GM08714 (cell line): ENCODE data around the gene TAX1BP1.
"Not testable (repeated sequence)": the region's sequence is repeated elsewhere in the genome, so short reads cannot be mapped to it uniquely, and the experiment has no call there.

Source experiments
- H3K4me3 ChIP-seq: fragments of 200-500 bp; sonication (Bioruptor generic); 2 replicates; pipeline ENCODE4 v1.5.1; 2014; ENCODE audit warnings: mild to moderate bottlenecking, low read length, inconsistent platforms
- ZNF274 ChIP-seq: IDR thresholded peaks from 2 replicates; pipeline ENCODE4 v1.6.1; 2012; ENCODE audit warnings: mild to moderate bottlenecking, low read depth, low read length

TAX1BP1 gene

DNA sequence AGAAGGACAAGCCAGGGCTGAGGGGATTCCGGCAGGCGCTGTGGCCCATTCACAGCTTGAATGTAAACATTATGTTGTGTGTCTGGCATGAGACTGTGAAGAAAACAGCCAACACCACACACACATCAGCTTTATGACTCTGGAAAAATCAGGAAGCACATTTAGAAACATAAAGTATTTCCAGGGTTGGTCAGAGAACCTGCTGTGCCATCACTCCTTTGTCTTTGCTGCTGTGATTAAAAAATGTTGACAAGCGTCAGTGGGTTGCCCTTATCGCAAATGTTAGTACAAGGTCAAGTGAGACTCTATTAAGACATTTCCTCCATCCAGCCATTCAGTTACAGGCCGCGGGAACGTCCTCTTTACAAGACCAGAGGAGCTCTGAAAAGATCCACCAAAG lies 95.4 kb downstream of the TAX1BP1 start:
- H3K4me3 ChIP-seq: no peak overlapping the region
- TF ChIP-seq ZNF274: no peak

- no peak for TF ChIP-seq ZNF274
- H3K4me3 ChIP-seq: no peak overlapping the region
These were observed 96.6 kb downstream of the TAX1BP1 start for GRCh38 chr7:27836536-27836935.

DNA sequence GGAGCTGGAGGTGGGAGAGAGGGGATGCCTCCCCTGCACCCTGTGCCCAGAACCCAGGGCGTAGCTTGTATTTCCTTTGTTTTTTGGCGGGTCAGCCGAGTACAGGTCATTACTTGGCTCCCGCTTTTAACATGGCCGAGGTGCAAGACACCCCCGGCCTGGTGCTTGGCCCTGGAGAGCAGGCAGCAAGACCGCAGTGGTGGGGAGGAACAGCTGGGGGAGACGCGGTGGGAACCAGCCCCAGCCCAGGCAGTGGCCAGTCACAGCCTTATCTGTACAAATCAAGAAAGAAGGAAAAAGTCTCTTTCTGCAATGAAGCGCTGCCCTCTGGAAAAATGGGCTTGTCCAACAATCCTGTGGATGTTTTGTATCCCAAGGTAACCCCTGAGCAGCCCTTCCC lies 99.1 kb downstream of the TAX1BP1 start:
- TF ChIP-seq ZNF274: no peak

GRCh38 chr7:27840313-27840712 lies 100.4 kb downstream of the TAX1BP1 start:
- no peak overlapping the region for H3K4me3 ChIP-seq
- TF ChIP-seq ZNF274: no peak

More for the DNA sequence above, 99.1 kb downstream of the TAX1BP1 start:
- H3K4me3 ChIP-seq: no peak overlapping the region

DNA sequence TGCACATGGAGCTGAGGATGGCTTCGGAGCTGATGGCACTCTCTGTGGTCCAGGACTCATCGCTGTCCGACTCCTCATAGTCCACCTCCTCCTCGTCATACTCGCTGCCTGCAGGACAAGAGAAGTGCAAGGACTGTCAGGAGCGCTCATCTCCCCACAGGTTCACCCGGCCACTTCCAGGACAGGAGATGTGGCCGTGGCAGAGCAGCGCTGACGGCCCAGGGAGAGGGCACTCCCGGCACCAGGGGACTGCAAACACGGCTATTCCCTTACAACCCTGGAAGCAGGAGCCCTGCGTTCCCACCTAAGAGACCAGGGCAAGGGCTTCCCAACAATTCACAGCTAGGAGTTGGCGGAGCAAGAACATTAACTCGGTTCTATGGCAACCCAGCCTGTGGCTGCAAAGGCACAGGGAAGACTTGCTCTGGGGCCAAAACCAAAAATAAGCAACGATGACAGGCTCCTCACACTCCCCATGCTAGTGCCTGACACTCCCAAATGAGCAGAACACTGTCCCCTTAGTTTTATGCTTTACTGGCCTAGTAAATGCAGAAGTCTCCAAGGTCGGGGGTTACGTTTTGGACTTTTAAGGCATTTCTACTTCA lies 100.9 kb downstream of the TAX1BP1 start:
- no peak overlapping the region for H3K4me3 ChIP-seq
- TF ChIP-seq ZNF274: no peak

DNA sequence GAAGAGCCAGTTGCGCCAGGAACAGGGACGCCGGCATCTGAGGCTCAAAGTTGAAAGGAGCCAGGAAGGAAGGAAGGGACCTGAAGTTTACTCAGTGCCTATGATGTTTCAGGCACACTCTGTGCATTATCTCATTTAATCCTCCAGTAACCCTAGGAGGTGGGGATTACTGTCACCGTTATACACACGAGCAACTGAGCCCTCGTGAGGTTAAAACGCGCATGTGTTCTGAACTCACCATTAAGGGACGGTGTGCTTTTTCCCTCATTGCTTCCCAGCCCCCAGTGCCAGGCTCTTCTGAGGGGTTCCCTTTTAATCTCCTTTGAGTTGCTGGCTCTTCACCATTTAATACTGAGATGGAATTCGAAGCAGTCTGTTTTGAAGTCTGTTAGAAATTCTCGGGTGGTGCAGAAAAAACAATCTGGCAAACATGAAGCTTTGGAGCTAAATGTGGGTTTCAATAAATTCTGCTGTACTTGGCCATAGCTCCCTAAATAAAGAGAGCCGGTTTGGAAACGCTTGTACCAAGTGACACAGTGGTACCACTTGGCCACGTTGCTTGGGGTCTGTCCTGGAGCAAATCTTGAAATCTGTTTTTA lies 102.2 kb downstream of the TAX1BP1 start:
- no peak for TF ChIP-seq ZNF274
- H3K4me3 ChIP-seq: no peak overlapping the region

- H3K4me3 ChIP-seq: no peak overlapping the region
- TF ChIP-seq ZNF274: no peak
These were observed 102.9 kb downstream of the TAX1BP1 start for GRCh38 chr7:27842851-27843250.

- TF ChIP-seq ZNF274: no peak
- H3K4me3 ChIP-seq: no peak overlapping the region
These were observed 103.8 kb downstream of the TAX1BP1 start for GRCh38 chr7:27843584-27844305.

- TF ChIP-seq ZNF274: no peak
- H3K4me3 ChIP-seq: no peak overlapping the region
These were observed 106.4 kb downstream of the TAX1BP1 start for GRCh38 chr7:27846388-27846787.

DNA sequence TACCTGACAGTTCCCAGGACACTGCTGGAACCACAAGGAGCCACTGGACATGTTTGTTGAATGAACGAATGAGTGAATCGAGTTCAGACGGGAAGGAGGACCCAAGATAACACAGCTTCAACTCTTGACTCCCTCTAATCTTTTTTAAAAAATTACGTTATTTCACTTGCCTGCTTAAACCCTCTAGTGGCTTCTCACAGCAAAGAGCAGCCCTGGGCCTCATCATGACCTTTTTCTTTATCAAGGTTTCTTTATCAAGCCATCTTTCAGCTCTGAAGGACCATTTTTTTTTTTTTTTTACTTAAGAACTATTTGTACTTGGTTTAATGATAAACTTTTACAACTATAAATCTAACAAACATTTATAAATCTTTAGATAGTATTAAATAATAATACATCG lies 110.6 kb downstream of the TAX1BP1 start:
- H3K4me3 ChIP-seq: no peak overlapping the region
- no peak for TF ChIP-seq ZNF274

DNA sequence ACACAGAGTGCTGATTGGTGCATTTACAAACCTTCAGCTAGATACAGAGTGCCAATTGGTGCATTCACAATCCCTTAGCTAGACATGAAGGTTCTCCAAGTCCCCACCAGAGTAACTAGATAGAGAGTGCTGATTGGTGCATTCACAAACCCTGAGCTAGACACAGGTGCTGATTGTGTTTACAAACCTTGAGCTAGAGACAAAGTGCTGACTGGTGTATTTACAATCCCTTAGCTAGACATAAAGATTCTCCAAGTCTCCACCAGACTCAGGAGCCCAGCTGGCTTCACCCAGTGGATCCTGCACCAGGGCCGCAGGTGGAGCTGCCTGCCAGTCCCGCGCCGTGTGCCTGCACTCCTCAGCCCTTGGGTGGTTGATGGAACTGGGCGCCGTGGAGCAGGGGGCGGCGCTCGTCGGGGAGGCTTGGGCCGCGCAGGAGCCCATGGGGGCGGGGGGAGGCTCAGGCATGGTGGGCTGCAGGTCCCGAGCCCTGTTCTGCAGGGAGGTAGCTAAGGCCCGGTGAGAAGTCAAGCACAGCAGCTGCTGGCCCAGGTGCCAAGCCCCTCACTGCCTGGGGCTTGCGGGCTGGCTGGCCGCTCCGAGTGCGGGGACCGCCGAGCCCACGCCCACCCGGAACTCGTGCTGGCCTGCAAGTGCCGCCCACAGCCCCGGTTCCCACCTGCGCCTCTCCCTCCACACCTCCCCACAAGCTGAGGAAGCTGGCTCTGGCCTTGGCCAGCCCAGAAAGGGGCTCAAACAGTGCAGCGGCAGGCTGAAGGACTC lies 116.9 kb downstream of the TAX1BP1 start:
- not testable (repeated sequence) for H3K4me3 ChIP-seq

DNA sequence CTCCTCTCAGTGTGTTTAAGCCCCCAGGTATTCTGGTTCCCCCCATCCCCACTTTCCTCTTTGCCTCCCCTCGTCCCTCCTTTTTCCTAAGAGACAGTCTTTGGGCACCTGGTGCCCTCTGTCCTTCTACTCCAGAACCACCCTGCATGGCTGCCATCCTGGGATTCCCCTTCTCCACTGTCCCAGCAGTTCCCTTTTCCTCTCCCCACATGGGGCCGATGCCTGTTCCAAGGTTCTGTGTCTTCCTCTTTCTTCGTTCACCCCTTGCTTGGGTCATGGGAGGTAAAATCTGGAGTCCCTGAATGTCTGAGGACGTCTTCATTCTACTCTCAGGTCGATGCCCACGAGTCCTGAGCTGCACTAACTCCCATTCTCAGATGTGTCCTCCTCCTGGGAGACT lies 120.8 kb downstream of the TAX1BP1 start:
- no peak for TF ChIP-seq ZNF274

DNA sequence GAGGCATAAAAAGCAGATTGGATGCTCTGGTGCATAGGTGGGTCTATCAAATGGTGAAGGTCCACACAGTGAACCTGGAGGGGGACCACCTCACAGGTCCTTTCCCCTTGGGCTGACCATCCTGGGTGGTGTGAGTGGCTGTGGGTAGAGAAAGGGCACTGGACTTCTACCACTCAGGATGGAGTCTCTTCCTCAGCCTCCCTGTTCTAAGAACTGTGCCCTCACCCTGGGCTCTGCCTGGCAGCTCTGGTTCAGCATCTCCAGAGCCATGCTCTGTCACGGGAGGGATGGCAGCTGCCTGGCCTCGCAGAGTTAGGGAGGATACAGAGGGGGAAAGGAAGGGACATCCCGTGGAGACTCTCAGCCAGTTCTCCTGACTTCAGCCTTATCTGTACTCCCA lies 121.8 kb downstream of the TAX1BP1 start:
- no peak overlapping the region for H3K4me3 ChIP-seq

More for the DNA sequence above, 120.8 kb downstream of the TAX1BP1 start:
- H3K4me3 ChIP-seq: no peak overlapping the region

GRCh38 chr7:27863880-27864279 lies 123.9 kb downstream of the TAX1BP1 start:
- no peak for TF ChIP-seq ZNF274
- H3K4me3 ChIP-seq: no peak overlapping the region

More for the DNA sequence above, 121.8 kb downstream of the TAX1BP1 start:
- TF ChIP-seq ZNF274: no peak
